ENCODE data around the gene APBB2.

GRCh38 chr4:40897557-40898203, 316.7 kb downstream of the APBB2 start:
- peak; percentile 71 to 77 for TF ChIP-seq CTCF (conservative IDR thresholded peaks at IDR 0.05 in 1 of 2, IDR thresholded peaks at IDR 0.05 in 1 of 2; ENCODE audit: extremely low read depth in 1 of 2, insufficient read depth in 1 of 2, low read depth in 1 of 2, low read length in 2 of 2)
- no peak for TF ChIP-seq EZH2 (IDR thresholded peaks at IDR 0.05; ENCODE audit: borderline replicate concordance, low read length)
